Keratinocyte (primary cell): Measurements from ENCODE around the gene NEU4.

Source experiments
- CTCF ChIP-seq, 3 experiments: IDR thresholded peaks in 1 of 3; conservative IDR thresholded peaks in 1 of 3; optimal IDR thresholded peaks in 1 of 3; 2 replicates in 2 of 3; 3 replicates in 1 of 3; pipeline versions ENCODE3 to v1.5.1; 2011; ENCODE audit warnings: low read length in 3 of 3, mild to moderate bottlenecking in 3 of 3, moderate library complexity in 2 of 3, control low read depth in 1 of 3, inconsistent platforms in 1 of 3; ENCODE audit not compliant: insufficient read depth in 2 of 3; ENCODE audit errors: extremely low read depth in 1 of 3
- EZH2 ChIP-seq: IDR thresholded peaks from one replicate; pipeline ENCODE4 v1.6.1; 2012; ENCODE audit warnings: inconsistent platforms, mild to moderate bottlenecking, low read length, moderate library complexity

- no peak for TF ChIP-seq CTCF (optimal IDR thresholded peaks at IDR 0.05 in 1 of 3, IDR thresholded peaks at IDR 0.05 in 1 of 3, conservative IDR thresholded peaks at IDR 0.05 in 1 of 3; ENCODE audit: extremely low read depth in 1 of 3, insufficient read depth in 2 of 3, low read length in 3 of 3)
- TF ChIP-seq EZH2 = no peak
These were observed 56.5 kb downstream of the NEU4 start for GRCh38 chr2:241865416-241865956.
